Stimulated activated CD8-positive, alpha-beta memory T cell treated with anti-CD3 and anti-CD28 coated beads, Interleukin-4, amount 100 ng/mL, for 24 hours (primary cell): Measurements from ENCODE around the gene CSTF1.
A peak's percentile ranks its signal among the peaks of the same experiment; 100 is the strongest.
"Not testable (repeated sequence)": the region's sequence is repeated elsewhere in the genome, so short reads cannot be mapped to it uniquely, and the experiment has no call there.

Source experiments
- DNase-seq: peaks from one replicate; pipeline ENCODE4 v3.0.0-alpha.2; 2020; ENCODE audit warnings: low read depth

CSTF1 gene

GRCh38 chr20:56409521-56409920 lies 17.1 kb downstream of the CSTF1 start:
- no peak for DNase-seq

GRCh38 chr20:56409956-56410355 lies 17.5 kb downstream of the CSTF1 start:
- no peak for DNase-seq

- DNase-seq: not testable (repeated sequence)
Measured at GRCh38 chr20:56411287-56411686, 18.8 kb downstream of the CSTF1 start.

DNA sequence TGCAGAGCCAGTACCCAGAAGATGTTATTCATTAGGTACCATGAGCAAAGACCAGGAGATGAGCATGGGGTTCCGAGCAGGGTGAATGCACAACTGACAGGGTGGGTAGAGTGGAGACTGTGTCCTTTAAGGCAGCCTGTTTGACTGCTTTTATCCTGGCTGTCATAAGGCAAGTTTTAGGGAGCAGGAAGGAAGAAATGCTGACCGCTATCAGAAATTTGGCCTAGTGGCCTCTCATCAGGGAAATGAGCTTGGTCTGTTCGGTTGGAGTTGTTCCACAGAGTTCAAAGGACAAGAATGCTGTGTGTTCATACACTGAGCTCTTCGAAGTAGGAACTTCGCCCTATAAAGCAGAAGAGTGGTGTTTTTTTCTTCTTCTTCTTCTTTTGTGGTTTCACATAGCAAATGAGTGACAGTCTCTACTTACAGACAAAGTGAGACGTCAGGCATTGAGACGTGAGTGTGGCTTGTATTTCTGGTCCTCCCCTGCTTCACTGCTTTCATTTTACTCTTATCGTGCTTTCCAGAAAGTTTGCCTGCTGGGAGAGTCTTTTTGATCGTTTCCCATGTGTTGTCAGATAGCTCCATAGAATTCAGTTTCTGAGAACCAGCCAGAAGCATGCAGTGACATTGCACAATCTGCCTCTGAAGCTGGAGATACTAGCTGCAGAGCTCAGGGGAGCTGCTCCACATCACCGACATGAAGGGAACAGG lies 19.5 kb downstream of the CSTF1 start, which contains the start of gene CASS4:
Gene CASS4 (plus strand): TSS at position 502 of the 714 bp plus-strand sequence. CDS start 199 bp downstream, at position 701.
- DNase-seq: no peak

- DNase-seq: no peak
Measured at GRCh38 chr20:56412473-56412790, 20.0 kb downstream of the CSTF1 start.

DNA sequence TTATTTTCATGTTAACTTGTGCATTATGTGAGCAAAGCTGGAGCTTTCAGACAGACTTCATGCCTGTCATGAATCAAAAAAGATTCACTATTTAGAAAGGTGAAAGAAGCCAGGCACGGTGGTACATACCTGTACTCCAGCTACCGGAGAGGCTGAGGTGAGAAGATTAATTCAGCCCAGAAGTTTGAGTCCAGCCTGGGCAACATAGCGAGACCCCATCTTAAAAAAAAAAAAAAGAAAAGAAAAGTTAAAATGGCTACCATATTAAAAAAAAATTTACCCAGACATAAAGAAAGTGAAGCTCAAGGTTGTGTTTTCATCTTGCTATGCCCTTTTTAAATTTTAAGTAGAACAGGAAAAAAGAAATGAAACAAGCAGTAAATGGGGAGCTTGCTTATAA lies 20.5 kb downstream of the CSTF1 start:
- no peak for DNase-seq

GRCh38 chr20:56414842-56415765 lies 22.7 kb downstream of the CSTF1 start:
- peak; percentile 65 for DNase-seq

- no peak for DNase-seq
Measured at GRCh38 chr20:56417402-56417801, 25.0 kb downstream of the CSTF1 start.

DNA sequence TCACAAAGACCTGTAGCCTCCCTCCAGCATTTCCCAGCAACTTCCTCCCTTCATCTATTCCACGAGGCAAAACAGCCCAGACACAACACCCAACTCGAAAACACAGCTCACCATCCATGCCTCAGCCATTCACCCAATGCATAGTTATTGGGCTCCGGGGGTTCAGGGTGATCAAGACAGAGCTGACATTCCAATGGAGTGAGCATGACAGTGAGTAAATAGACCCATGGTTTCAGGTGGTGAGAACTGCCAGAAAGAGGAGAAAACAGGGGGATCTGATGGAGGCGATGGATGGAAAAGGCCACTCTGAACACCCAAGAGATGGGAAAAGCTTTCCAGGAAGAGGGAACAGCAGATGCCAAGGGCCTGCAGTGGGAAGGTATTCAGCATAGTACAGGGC lies 25.5 kb downstream of the CSTF1 start:
- DNase-seq: no peak

DNA sequence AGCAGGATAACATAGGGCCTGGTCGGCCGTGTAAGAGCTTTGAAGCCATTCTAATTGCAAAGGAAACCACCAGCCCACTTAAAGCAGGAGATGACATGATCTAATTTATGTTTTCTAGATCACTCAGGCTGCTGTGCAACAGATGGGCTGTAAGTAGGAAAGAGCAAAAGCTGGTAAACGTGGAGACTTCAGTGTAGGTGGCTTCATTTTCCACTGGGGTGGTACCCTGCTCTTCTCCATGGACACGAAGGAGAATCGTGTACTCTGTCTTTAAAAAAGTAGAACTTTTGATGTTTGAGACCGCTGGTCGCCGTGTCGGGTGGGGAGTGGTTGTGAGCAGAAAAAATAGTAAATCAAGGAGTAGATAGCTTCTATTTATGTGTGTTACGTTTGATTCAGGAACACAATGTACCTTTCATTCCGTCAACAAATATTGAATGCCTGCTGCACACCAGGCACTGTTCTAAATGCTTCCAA lies 26.0 kb downstream of the CSTF1 start:
- no peak for DNase-seq

GRCh38 chr20:56420028-56420427 lies 27.6 kb downstream of the CSTF1 start:
- no peak for DNase-seq

- DNase-seq: no peak
Measured at GRCh38 chr20:56420940-56421688, 28.7 kb downstream of the CSTF1 start.

- DNase-seq: no peak
Measured at GRCh38 chr20:56422076-56422823, 29.8 kb downstream of the CSTF1 start.

GRCh38 chr20:56422824-56423189 lies 30.4 kb downstream of the CSTF1 start:
- no peak for DNase-seq

GRCh38 chr20:56423211-56423610 lies 30.8 kb downstream of the CSTF1 start:
- no peak for DNase-seq

GRCh38 chr20:56423886-56424285 lies 31.4 kb downstream of the CSTF1 start:
- DNase-seq: no peak

GRCh38 chr20:56424931-56425330 lies 32.5 kb downstream of the CSTF1 start:
- no peak for DNase-seq

DNA sequence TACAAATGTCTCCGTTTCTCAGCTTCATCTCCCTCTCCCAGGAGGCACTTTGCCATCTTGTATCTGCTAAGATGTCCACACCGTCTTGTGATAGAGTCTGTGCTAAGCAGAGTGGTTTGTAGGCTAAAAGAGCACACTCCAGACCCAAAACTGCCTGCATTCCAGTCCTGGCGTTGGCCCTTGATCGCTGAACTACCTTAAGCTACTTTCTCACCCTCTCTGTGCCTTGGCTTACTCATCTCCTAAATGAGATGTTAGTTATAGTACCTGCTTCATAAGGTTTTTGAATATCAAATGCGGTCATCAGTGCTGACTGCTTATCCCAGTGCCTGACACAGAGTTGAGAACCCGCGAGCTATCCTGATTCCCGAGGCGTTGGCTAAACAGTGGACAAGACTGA lies 33.6 kb downstream of the CSTF1 start:
- no peak for DNase-seq

DNA sequence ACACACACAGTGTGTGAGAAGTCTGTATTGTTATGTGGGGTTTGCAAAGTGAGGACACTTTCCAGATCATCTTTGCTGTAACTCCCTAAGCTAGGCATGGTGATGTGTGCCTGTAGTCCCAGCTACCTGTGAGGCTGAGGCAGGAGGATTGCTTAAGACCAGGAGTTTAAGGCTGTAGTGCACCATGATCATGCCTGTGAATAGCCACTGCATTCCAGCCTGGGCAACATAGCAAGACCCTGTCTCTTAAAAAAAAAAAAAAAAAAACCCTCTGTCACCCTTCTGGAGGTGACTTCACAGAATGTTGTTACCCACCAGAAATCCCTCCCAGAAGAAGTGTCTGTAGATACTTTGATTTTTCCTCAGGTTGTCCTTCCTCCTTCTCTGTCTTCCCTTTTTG lies 34.5 kb downstream of the CSTF1 start:
- no peak for DNase-seq

DNA sequence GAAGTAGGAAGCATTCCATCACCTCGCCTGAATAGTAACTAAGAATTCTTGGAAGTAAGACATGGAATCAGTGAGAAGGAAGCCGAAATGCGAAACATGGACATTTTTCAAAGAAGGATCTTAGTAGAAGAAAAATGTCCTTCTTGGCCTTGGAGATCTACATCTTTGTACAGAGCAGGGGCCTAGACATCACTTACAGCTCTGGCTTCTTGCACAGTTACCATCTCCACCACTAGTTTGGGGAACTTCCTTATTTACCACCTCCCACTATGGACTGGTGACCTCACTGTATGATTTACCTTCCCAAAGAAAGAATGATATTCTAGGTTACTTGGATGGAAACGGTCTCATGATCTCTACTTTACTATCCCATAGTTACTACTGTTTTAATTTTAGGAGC lies 35.4 kb downstream of the CSTF1 start:
- no peak for DNase-seq

DNA sequence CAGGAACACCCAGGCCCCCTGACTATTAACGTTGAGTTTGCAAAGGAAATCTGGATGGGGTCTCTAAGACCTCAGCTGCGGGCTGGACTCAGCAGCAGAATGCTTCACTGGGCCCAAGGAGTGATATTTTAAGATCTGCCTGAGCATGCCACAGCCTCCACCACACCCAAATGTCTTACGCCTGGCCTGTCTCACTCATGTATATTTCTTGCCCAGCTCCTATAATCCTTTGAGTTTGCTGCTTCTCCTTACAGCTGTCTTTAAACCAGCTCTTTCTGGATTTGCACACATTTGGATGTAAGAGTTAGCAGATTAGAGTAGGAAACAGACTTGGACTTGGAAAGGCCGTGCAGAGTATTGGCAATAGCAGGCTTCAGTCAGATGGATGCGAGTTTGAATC lies 36.0 kb downstream of the CSTF1 start:
- DNase-seq: no peak

DNA sequence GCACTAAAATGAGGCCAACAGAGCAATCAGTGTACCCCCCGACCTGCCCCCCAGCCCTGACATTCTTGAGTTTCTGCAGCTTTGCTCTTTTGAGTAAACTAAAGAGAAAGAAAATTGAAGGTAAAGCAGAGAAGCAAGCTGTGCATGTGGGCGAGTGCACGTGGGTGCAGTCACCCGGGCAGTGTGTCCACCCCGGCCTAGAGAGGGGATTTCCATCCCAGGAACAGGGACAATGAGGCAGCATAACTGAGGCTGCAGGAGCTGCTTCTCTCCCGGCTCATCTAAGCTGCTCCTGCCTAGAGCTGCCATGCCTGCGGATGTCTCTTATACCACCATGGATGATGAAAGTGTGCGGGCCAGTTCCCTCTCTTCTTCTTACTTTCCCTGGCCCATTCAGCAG lies 36.4 kb downstream of the CSTF1 start:
- DNase-seq: no peak
